HG02588 (cell line): ENCODE results near the gene ZNF787.
"Not testable (repeated sequence)": the region's sequence is repeated elsewhere in the genome, so short reads cannot be mapped to it uniquely, and the experiment has no call there.

Source experiments
- ATAC-seq: cut with Tn5 transposase; IDR thresholded peaks from one replicate; pipeline ENCODE4 v1.9.1; 2021; ENCODE audit warnings: mild to moderate bottlenecking, moderate library complexity; ENCODE audit not compliant: unreplicated experiment

ZNF787 gene

DNA sequence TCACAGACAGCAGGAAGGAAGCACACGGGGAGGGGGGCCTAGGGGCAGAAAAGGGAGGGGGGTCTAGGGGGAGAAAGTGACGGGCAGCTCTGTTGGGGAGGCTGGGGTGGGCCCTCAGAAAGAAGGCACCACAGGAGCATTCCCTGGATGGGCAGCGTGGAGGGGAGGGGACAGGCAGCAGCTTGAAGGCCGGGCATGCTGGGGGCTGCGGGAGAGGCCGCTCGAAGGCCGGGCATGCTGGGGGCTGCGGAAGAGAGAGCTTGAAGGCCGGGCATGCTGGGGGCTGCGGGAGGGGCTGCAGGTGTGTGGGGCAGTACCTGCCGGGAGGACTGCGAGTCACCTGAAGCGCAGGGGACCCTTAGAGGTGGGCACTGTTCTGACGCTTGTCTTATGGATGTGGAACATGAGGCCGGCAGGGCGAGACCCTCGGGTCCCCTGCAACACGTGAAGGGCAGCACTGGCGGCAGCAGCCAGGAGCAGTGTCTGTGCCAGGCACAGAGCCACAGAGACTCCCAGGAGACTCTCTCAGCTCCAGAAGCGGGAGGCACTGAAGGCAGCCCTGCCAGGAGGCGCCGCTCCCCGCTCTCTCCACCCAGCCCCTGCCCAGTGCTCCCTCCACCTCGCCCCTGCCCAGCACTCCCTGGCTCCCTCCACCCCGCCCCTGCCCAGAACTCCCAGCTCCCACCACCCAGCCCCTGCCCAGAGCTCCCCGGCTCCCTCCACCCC is 13.3 kb downstream of the ZNF787 start:
- no peak for ATAC-seq

DNA sequence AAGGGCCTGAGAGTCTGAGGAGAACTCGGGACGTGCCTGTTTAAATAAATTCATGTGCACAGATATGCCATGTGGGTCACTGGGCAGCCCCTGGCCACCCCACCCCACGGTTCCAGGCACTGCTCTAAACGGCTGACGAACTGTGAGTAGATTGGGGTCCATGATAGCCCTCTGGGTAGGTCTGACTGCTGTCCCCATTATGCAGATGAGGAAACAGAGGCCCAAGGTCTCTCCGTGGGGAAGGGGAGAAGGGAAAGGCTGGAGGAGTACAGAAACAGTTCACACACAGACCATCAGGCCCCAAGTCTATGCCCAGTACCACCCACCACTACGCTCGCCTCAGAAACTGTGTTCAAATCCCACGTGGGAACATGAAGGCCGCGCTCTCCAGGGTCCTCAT is 14.1 kb downstream of the ZNF787 start:
- no peak for ATAC-seq

DNA sequence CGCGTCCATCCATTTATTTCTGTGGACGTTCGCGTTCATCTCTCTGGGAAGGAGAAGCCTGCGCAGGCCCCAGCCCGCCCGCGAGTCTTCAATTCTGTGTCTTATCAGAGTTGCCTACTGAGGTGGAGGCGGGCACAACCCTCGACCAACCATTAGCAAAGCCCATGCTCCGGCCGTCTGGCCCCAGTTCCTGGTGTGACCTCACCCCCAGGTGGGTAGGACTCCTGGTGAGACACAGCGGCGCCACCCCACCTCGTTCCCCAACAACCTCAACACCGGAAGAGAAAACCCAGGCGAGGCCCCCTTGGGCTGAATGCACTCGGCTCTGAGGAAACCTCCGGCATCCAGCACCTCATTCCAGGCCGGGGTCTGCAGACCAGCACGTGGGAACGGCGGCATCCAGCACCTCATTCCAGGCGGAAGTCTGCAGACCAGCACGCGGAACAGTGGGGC is 14.7 kb downstream of the ZNF787 start:
- ATAC-seq = no peak

DNA sequence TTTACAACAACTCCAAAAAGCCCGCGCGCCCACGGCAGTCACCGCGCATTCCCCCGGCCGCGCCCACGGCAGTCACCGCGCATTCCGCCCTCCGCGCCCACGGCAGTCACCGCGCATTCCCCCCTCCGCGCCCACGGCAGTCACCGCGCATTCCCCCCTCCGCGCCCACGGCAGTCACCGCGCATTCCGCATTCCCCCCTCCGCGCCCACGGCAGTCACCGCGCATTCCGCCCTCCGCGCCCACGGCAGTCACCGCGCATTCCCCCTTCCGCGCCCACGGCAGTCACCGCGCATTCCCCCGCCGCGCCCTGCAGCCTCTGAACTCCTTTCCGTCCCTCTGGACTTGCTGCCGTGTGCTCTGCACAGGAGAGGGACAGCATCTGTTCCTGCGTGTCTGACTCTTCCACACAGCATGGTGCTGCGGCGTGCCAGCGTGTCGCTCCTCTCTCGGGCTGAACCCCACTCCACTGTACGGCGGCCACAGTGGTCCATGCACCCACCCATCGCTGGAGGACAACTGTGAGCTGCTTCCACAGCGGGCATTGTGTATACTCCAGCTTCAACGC is 15.2 kb downstream of the ZNF787 start:
- ATAC-seq = not testable (repeated sequence)

DNA sequence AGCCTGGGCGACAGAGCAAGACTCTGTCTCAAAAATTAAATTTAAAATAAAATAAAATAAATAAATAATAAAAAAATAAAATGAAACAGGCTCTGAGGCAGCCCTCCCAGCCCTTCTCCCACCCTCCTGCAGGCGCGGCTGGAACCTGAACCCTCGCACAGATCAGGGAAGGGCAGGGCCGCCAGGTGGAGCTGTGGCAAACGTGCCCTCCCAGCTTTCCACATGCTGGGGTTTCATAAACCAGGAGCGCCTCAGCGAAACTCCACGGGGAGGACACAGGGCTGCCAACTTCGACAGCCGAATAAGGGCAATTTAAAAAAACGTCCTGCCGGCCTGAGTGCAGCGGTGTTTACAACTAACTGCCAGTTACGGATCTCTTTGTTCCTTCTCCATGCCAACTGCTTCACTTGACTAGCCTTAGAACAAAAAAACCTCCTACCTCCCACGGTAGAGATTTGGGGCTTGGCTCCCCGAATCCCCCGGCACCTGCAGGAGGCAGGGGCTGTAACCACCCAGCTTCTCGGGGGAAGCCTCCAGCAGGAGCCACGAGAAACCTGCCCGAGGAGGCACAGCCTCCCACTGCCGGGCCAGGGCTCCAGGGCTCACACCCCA is 15.9 kb downstream of the ZNF787 start:
- ATAC-seq = no peak

DNA sequence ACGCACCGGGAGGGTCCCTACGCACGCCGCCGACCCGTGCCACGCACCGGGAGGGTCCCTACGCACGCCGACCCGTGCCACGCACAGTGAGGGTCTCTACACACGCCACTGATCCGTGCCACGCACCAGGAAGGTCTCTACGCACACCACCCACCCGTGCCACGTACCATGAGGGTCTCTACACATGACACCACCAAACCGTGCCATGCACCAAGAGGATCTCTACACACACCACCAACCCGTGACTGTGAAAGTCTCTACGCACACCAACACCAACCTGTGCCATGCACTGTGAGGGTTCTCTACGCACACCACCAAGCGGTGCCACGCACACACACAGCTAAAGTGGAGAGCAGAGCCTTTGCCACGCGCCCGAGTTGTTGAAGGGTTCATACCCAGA is 16.7 kb downstream of the ZNF787 start:
- no peak for ATAC-seq

DNA sequence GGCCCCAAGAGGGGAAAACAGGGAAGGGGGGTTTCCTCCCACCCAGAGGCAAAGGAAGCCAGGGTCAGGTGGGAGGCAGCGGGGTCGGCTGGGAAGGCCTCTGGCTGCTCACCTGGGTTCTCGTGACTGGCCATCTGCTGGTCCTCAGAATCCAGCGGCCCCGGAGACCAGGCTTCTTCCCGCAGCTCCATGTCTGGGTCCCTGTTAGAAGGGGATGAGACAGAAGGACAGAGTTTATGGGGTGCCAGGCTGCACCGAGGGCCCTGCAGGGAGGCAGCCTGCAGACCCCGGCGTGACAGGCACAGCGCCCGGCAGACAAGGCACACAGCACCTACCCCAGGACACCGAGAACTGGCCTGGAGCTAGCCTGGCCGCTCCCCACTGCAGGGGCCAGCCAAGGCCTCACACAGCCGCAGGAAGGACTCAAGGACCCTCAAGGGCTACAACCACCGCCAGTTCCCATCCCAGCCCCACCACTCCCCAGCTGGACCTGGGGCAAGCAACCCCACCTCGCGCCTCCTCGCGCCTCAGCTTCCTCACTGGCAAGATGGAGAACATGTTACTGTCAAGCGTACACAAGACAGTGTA is 18.0 kb downstream of the ZNF787 start:
- no peak for ATAC-seq

DNA sequence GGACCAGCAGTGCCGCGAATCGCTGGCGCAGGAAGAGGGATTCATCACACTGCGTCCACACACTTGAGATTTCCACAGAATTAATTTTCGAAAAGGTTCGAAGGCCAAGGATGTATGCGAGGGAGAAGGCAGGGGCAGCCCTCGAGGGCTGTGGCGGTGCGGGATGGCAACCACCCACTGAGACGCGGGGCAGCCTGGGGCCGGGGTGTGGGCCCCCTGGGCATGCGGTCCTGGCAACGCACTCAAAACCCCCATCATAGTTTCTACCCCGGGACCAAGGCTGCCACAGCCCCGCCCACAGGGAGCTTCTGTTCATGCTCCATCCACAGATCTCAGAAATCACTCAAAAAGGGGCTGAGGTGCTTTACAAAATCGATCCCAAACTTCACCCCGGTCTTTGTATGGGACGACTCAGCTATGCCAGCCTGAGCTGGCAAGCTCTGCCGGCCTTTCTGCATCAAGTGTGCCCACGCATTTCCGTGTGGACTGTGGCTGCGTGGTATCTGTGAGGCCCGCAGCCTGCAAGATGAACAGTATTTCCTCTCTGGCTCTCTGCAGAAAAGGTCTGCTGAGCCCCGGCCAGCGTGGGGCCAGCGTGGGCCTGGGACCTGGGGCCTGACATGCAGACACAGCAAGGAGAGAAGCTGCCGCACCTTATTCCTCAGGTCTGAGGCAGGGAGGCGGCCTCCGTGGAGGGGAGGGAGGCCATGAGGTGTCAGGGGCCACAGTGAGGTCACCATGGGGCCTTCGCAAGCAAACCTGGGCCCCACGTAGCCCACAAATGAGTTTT is 19.2 kb downstream of the ZNF787 start:
- ATAC-seq = no peak

DNA sequence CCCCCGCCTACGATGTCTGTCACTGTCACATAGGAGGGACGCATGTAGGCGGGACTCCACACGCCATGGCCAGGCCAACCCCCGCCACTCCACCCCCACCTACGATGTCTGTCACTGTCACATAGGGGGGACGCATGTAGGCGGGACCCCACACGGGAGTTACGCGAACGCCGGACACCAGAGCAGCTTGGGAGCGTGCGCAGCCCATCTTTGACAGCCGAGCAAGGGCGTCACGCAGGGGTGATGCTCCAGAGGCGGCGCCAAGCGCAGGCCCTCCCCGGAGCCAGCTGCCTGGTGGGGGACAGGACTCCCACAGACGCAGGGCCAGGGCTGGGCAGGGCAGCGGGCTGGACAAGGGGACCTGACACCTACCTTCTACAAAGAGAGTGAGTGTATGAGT is 20.0 kb downstream of the ZNF787 start:
- ATAC-seq = no peak

DNA sequence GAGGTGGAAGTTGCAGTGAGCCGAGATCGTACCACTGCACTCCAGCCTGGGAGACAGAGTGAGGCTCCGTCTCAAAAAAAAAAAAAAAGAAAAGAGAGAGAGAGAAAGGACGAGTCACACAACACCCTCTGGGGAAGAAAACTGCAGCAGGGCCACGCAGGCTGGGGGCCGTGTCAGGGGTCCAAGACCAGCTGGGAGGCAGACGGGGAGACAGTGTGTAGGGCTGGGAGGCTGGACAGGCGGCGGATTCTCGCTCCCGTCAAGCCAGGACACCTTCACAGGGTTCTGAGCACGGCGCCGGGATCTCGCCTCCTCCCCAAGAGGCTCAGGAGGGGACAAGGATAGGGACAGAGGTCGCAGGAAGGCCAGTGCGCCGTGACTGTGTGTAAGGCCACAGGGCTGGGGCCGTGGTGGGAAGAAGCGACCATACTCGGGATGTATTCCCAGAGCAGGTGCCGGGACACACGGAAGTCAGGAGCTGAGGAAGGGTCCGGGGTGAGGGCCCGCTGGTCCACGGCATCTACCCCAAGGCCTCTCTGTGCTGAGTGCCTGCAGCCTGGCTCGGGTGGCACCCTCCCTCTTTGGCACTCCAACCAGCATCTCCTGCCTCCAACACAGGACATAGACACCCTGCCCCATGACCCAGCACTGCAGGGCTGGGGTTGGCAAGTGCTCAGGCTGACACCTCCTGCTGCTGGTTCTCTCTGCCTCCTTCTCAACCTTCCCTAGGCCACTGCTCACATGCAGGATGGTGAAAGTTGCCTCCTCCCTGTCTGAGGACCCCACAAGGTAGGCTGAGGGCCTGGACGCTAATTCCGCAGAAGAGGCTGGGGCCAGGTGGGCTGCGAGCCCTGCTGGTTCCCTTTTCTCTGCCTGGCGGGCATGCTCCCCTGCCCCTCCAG is 21.2 kb downstream of the ZNF787 start:
- no peak for ATAC-seq

DNA sequence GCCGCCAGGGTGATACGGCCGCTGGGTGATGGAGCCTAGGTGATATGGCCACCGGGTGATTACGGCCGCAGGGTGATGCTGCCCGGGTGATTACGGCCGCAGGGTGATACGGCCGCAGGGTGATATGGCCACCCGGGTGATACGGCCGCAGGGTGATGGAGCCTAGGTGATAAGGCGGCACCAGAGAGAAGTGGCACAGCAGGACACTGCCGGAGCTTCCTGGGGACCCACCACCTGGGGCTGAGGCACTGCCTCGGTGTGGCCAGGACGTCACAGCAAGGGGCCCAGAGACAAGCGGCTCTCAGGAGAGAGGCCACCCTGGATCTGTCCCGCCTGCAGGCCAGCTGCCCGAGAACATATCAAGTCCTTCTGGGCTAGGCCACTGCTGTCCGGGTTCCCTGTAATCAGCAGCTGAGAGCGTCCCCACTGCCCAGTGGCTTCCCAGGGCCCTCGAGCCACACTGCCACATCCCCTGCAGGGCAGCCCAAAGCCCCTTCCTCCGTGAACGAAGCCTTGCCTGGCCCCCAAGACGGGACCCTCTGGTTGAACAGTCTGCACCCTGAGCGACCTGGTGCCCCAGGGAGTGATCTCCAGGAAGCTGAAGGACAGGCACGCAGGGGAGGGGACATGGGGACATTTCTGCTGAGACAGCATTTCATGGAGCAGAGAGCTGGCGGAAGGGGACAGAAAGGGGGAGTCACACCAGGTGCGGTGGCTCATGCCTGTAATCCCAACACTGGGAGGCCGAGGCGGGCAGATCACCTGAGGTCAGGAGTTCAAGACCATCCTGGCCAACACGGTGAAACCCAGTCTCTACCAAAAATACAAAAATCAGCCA is 22.1 kb downstream of the ZNF787 start:
- no peak for ATAC-seq

DNA sequence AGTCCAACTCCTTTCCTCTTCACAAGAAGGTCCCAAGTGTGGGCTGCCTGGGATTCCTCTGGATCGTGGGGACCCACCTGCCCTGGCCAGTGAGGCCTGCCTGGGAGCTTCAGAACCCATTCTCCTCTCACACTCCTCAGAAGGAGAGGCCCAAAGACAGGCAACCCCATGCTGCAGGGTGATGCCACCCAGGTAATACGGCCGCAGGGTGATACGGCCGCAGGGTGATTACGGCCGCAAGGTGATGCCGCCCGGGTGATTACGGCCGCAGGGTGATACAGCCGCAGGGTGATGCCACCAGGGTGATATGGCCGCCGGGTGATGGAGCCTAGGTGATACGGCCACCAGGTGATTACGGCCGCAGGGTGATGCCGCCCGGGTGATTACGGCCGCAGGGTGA is 22.9 kb downstream of the ZNF787 start:
- not testable (repeated sequence) for ATAC-seq

DNA sequence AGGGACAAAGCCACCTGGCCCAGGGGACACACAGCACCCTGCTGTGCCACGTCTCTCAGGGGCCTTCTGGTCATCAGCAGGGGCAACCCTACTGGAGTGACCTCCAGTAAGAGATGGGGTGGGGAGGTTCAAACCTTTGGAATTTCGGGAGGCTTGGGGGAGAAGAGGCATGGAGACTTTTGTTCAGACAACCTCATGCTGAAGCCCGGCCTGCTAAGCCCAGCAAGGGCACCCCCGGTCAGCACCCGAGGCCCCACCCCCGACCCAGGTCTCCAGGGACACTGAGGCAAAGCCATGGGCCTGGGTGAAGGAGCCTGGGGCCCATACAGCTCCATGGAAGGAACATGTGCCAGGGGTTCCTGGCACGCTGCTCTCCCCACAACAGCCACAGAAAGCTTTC is 23.3 kb downstream of the ZNF787 start:
- no peak for ATAC-seq

DNA sequence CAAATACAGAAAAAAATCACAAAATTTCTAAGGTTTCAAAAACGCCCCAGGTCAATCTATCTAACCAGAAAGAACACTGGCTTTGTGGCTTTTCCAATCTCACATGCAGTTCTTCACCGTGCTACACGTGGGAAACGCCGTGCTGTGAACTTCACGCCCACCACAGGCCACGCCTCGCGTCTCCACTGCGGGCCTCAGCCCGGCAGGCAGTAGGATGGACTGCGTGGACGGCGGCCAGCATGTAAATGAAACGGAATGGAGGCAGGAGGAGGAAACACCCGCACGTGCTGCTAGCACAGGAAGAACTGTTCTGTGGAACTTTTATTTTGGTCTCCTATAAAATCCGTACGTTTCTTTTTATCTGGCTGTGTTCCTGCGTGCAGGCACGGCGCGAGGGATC is 23.8 kb downstream of the ZNF787 start:
- no peak for ATAC-seq

DNA sequence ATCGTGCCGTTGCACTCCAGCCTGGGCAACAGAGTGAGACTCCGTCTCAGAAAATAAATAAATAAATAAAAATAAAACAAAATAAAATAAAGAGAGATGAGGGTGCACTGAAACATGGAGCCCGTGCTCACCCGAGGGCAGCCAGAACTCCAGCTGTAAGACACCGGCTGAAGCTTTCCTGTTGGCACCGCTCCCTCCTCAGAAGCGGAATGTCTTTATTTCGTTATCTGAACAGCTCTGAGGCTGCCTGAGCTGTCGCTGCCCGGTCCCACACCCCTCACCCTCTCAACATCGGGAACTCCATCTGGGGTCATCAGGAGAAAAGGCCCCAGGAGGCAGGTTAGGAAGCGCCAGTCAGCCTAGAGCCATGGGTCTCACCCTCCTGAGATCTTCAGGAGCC is 24.4 kb downstream of the ZNF787 start:
- no peak for ATAC-seq

DNA sequence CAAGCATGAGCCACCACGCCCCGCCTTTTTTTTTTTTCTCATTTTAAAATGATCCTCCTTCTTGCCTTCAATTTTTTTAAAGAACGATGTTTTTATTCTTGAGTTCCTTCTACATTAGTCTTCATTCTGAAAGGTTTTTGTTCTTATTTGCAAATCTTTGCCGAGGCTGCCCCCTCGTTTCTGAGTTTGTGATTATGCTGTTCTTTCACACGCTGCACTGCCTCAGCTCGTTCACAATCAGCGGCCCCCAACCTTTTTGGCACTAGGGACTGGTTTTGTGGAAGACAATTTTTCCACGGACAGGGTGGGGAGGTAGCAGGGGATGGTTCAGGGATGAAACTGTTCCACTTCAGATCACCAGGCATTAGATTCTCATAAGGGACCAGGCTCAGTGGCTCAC is 26.6 kb downstream of the ZNF787 start:
- no peak for ATAC-seq

DNA sequence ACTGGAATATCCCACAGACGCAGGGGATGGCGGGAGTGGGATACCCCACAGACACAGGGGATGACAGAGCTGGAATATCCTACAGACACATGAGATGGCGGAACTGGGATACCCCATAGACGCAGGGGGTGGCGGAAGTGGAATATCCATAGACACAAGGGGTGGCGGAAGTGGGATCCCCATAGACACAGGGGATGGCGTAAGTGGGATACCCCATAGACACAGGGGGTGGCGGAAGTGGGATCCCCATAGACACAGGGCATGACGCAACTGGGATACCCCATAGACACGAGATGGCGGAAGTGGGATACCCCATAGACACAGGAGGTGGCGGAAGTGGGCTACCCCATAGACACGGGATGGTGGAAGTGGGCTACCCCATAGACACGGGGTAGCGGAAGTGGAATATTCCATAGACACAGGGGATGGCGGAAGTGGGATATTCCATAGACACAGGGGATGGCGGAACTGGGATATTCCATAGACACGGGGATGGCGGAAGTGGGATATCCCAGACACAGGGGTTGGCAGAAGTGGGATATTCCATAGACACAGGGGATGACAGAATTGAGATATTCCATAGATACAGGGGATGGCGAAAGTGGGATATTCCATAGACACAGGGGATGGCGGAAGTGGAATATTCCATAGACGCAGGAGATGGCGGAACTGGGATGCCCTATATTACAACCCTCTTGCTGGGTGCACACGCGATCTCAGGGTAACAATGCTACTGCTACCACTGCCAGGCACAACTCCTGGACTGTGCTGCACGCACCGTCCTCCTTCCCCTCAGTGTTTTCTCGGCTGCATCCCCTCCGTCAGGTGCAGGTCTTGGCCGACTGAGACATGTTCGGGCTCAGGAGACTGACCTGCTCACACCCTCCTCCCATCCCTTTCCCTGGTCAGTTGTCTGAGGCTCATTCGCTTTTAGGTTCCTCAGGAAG is 28.1 kb downstream of the ZNF787 start:
- ATAC-seq = no peak
